Mononuclear cell (primary cell): ENCODE results near the gene FAM32A. TPM values are rescaled to one million over a fixed set of nuclear protein-coding genes. Genes with fewer than 3 reads are reported as not detected.

Source experiments
- H3K27me3 ChIP-seq: 2 replicates; pipeline ENCODE4 v1.6.0; 2011; ENCODE audit warnings: low read length, control low read depth; ENCODE audit not compliant: insufficient read depth
- H3K4me1 ChIP-seq: 2 replicates; pipeline ENCODE4 v1.5.1; 2011; ENCODE audit warnings: mild to moderate bottlenecking, low read length, control low read depth; ENCODE audit not compliant: insufficient read depth
- H3K4me3 ChIP-seq: 2 replicates; pipeline ENCODE4 v1.5.1; 2011; ENCODE audit warnings: mild to moderate bottlenecking, low read length, moderate library complexity
- H3K9me3 ChIP-seq: 2 replicates; pipeline ENCODE4 v1.5.1; 2011; ENCODE audit warnings: low read depth, mild to moderate bottlenecking, control low read depth, low read length
- total RNA-seq: library from RNA; depleted of rRNA; stranded (reverse); fragments of >200 nt; gene quantifications from one replicate; pipeline ENCODE4 v1.2.3, GENCODE V29; 2012

Gene FAM32A
- total RNA-seq, 1 donor, result 84.5 TPM

GRCh38 chr19:16233836-16234551 is 48.8 kb downstream of the FAM32A start:
- Histone ChIP-seq H3K27me3 (no peaks in the 10 kb centered on the region), H3K9me3 (no peaks in the 10 kb centered on the region), H3K4me1 (peaks cover 37% of the 10 kb centered on the region), H3K4me3 (no peak overlapping the region)

GRCh38 chr19:16234552-16235445 is 49.6 kb downstream of the FAM32A start:
- Histone ChIP-seq H3K4me1 (peaks cover 45% of the 10 kb centered on the region), H3K9me3 (no peaks in the 10 kb centered on the region), H3K4me3 (no peak overlapping the region), H3K27me3 (no peaks in the 10 kb centered on the region)

GRCh38 chr19:16235811-16236652 is 50.8 kb downstream of the FAM32A start:
- no peaks in the 10 kb centered on the region for H3K27me3 ChIP-seq
- no peaks in the 10 kb centered on the region for H3K9me3 ChIP-seq
- H3K4me1 ChIP-seq, result peaks cover 45% of the 10 kb centered on the region
- H3K4me3 ChIP-seq, result no peak overlapping the region

Other genes with a start within 250 kb of the FAM32A start
- not detected for gene OR10H4, start 236.4 kb upstream of the FAM32A start, total RNA-seq
- gene TPM4, start 108.9 kb upstream of the FAM32A start, total RNA-seq, result 180 TPM
- 107 TPM for gene RAB8A, start 73.5 kb upstream of the FAM32A start, total RNA-seq
- 32.2 TPM for gene HSH2D, start 41.7 kb upstream of the FAM32A start, total RNA-seq
- gene CIB3, start 11.9 kb upstream of the FAM32A start, total RNA-seq, result not detected
- gene AP1M1, start 12.5 kb downstream of the FAM32A start, total RNA-seq, result 43.8 TPM
- gene KLF2, start 139.4 kb downstream of the FAM32A start, total RNA-seq, result 184 TPM